Ramos (cell line): ENCODE results near the gene KSR1.

Source experiments
- in situ Hi-C: fragments of 300-500 bp; cut with MboI; formaldehyde crosslinking; loops from one replicate; pipeline ENCODE4 v1.14.3; 2022; ENCODE audit warnings: low sequenced_read_pairs; ENCODE audit not compliant: unreplicated experiment

KSR1 gene

GRCh38 chr17:27595208-27595607, 139.0 kb downstream of the KSR1 start:
- in situ Hi-C loops = loop anchor here (5.0 to 10.0 kb wide), 3 partner anchors 190 to 363 kb away; no protein-coding TSS in a partner anchor

- in situ Hi-C loops = loop anchor here (5.0 to 10.0 kb wide), 3 partner anchors 191 to 364 kb away; no protein-coding TSS in a partner anchor
Observed at GRCh38 chr17:27596096-27596495, 139.8 kb downstream of the KSR1 start.

- in situ Hi-C loops = loop anchor here (5.0 to 10.0 kb wide), 3 partner anchors 192 to 364 kb away; no protein-coding TSS in a partner anchor
Observed at GRCh38 chr17:27596566-27597187, 140.4 kb downstream of the KSR1 start.

- in situ Hi-C loops = loop anchor here (5.0 to 10.0 kb wide), 3 partner anchors 192 to 365 kb away; no protein-coding TSS in a partner anchor
Observed at GRCh38 chr17:27597188-27597580, 140.9 kb downstream of the KSR1 start.

GRCh38 chr17:27597783-27598320, 141.6 kb downstream of the KSR1 start:
- in situ Hi-C loops = loop anchor here (5.0 to 10.0 kb wide), 3 partner anchors 193 to 366 kb away; no protein-coding TSS in a partner anchor

- in situ Hi-C loops = loop anchor here (5.0 to 10.0 kb wide), 3 partner anchors 194 to 366 kb away; no protein-coding TSS in a partner anchor
Observed at GRCh38 chr17:27598337-27599050, 142.2 kb downstream of the KSR1 start.

GRCh38 chr17:27600471-27600870, 144.2 kb downstream of the KSR1 start:
- in situ Hi-C loops = loop anchor here (25.0 kb wide), 1 partner anchor 287 kb away; the partner anchor contains the start of gene LYRM9

GRCh38 chr17:27601069-27601974, 145.1 kb downstream of the KSR1 start:
- in situ Hi-C loops = loop anchor here (25.0 kb wide), 1 partner anchor 286 kb away; the partner anchor contains the start of gene LYRM9

- in situ Hi-C loops = loop anchor here (25.0 kb wide), 1 partner anchor 285 kb away; the partner anchor contains the start of gene LYRM9
Observed at GRCh38 chr17:27601975-27602302, 145.7 kb downstream of the KSR1 start.

- in situ Hi-C loops = loop anchor here (25.0 kb wide), 1 partner anchor 284 kb away; the partner anchor contains the start of gene LYRM9
Observed at GRCh38 chr17:27602721-27603420, 146.6 kb downstream of the KSR1 start.

GRCh38 chr17:27603421-27603770, 147.1 kb downstream of the KSR1 start:
- in situ Hi-C loops = loop anchor here (25.0 kb wide), 1 partner anchor 284 kb away; the partner anchor contains the start of gene LYRM9

GRCh38 chr17:27603880-27604794, 147.9 kb downstream of the KSR1 start:
- in situ Hi-C loops = loop anchor here (25.0 kb wide), 1 partner anchor 283 kb away; the partner anchor contains the start of gene LYRM9

GRCh38 chr17:27605409-27605808, 149.2 kb downstream of the KSR1 start:
- in situ Hi-C loops = loop anchor here (25.0 kb wide), 1 partner anchor 282 kb away; the partner anchor contains the start of gene LYRM9

- in situ Hi-C loops = loop anchor here (25.0 kb wide), 1 partner anchor 280 kb away; the partner anchor contains the start of gene LYRM9
Observed at GRCh38 chr17:27607521-27608091, 151.4 kb downstream of the KSR1 start.

- in situ Hi-C loops = loop anchor here (25.0 kb wide), 1 partner anchor 279 kb away; the partner anchor contains the start of gene LYRM9
Observed at GRCh38 chr17:27608328-27609230, 152.3 kb downstream of the KSR1 start.

- in situ Hi-C loops = loop anchor here (25.0 kb wide), 1 partner anchor 278 kb away; the partner anchor contains the start of gene LYRM9
Observed at GRCh38 chr17:27609611-27610303, 153.5 kb downstream of the KSR1 start.
